H1 (cell line): Measurements from ENCODE around the gene IKZF1. TPM values are rescaled to one million over a fixed set of nuclear protein-coding genes. Genes with fewer than 3 reads are reported as not detected.
A peak's percentile ranks its signal among the peaks of the same experiment; 100 is the strongest.

Experiments
- CTCF ChIA-PET: fragments of 300-600 bp; sonication (Branson Sonifier 250); formaldehyde crosslinking; loops from one replicate; lab custom pipeline; 2021; ENCODE audit not compliant: partially characterized antibody; lab: Charles Lee
- POLR2A ChIA-PET: fragments of 300-600 bp; sonication (Branson Sonifier 250); formaldehyde crosslinking; loops from one replicate; lab custom pipeline; 2021; ENCODE audit warnings: inconsistent platforms; ENCODE audit not compliant: partially characterized antibody; lab: Charles Lee
- DNase-seq, 2 experiments: peaks; one replicate each; pipeline versions ENCODE4 v3.0.0 to v3.0.0-alpha.2; 2010 to 2022; ENCODE audit warnings: low spot score in 2 of 2, low read depth in 1 of 2, mixed read lengths in 1 of 2
- FAIRE-seq: peaks from 2 replicates; lab custom pipeline; 2011; peaks lifted over from hg19 to GRCh38; lab: Jason Lieb, UNC
- H2AFZ ChIP-seq: 2 replicates; pipeline ENCODE4 v1.8.1; 2012; ENCODE audit warnings: low read length, inconsistent platforms
- H2AK5ac ChIP-seq: 2 replicates; pipeline ENCODE4 v1.6.1; 2013; ENCODE audit warnings: low read depth, low read length
- H2BK120ac ChIP-seq: replicated peaks from 2 replicates; pipeline ENCODE3; 2013; ENCODE audit warnings: low read depth, low read length, inconsistent platforms
- H2BK12ac ChIP-seq: 2 replicates; pipeline ENCODE4 v1.6.1; 2013; ENCODE audit warnings: low read depth, low read length
- H2BK15ac ChIP-seq: 2 replicates; pipeline ENCODE4 v1.6.1; 2013; ENCODE audit warnings: low read length
- H2BK20ac ChIP-seq: 2 replicates; pipeline ENCODE4 v1.6.1; 2013; ENCODE audit warnings: low read length
- H2BK5ac ChIP-seq: 2 replicates; pipeline ENCODE4 v1.6.1; 2013; ENCODE audit warnings: low read depth, low read length
- H3K14ac ChIP-seq: 2 replicates; pipeline ENCODE4 v1.6.1; 2013; ENCODE audit warnings: inconsistent platforms; ENCODE audit not compliant: insufficient read length
- H3K18ac ChIP-seq: 2 replicates; pipeline ENCODE4 v1.6.1; 2013; ENCODE audit warnings: low read length; ENCODE audit errors: extremely low read depth
- H3K23ac ChIP-seq: 2 replicates; pipeline ENCODE4 v1.6.1; 2013; ENCODE audit warnings: inconsistent platforms; ENCODE audit not compliant: insufficient read length
- H3K23me2 ChIP-seq: 2 replicates; pipeline ENCODE4 v1.6.1; 2013; ENCODE audit warnings: low read depth, low read length
- H3K27ac ChIP-seq: 2 replicates; pipeline ENCODE4 v1.6.1; 2011; ENCODE audit warnings: low read depth, low read length, inconsistent platforms
- H3K27me3 ChIP-seq, 4 experiments: replicated peaks in 1 of 4; 1 replicate in 1 of 4; 2 replicates in 3 of 4; pipeline versions ENCODE4 v1.6.1 to v1.8.1; 2011 to 2013; ENCODE audit warnings: low read length in 3 of 4, mild to moderate bottlenecking in 3 of 4, inconsistent platforms in 2 of 4, mixed read lengths in 2 of 4, moderate library complexity in 1 of 4; ENCODE audit not compliant: control insufficient read depth in 3 of 4, insufficient read depth in 3 of 4; ENCODE audit errors: extremely low read depth in 1 of 4
- H3K36me3 ChIP-seq, 4 experiments: 2 replicates each; pipeline versions ENCODE4 v1.6.1 to v1.8.1; 2011 to 2013; ENCODE audit warnings: mild to moderate bottlenecking in 4 of 4, low read length in 3 of 4, moderate library complexity in 2 of 4, control low read depth in 1 of 4, inconsistent platforms in 1 of 4; ENCODE audit not compliant: insufficient read depth in 4 of 4, control insufficient read depth in 2 of 4
- H3K4ac ChIP-seq: replicated peaks from 2 replicates; pipeline ENCODE3; 2013; ENCODE audit warnings: low read length, low read depth, mixed read lengths, inconsistent platforms; ENCODE audit not compliant: insufficient read length
- H3K4me1 ChIP-seq, 4 experiments: replicated peaks in 1 of 4; 1 replicate in 1 of 4; 2 replicates in 3 of 4; pipeline versions ENCODE4 v1.6.1 to v1.8.1; 2011 to 2013; ENCODE audit warnings: low read length in 3 of 4, inconsistent platforms in 2 of 4, mixed read lengths in 1 of 4; ENCODE audit not compliant: insufficient read depth in 4 of 4, control insufficient read depth in 3 of 4
- H3K4me2 ChIP-seq, 2 experiments: 2 replicates each; pipeline versions ENCODE4 v1.6.1 to v1.8.1; 2011 to 2013; ENCODE audit warnings: low read depth in 2 of 2, low read length in 2 of 2, control low read depth in 1 of 2, inconsistent platforms in 1 of 2, mild to moderate bottlenecking in 1 of 2; ENCODE audit not compliant: insufficient read depth in 1 of 2
- H3K4me3 ChIP-seq, 4 experiments: fragments of 200-600, 300-600 bp in 1 of 4; sonication (generic), shearing (Covaris generic), sonication (Bioruptor Twin) in 1 of 4; 2 replicates each; pipeline versions ENCODE4 v1.5.1 to v1.8.1; 2011 to 2016; ENCODE audit warnings: low read length in 4 of 4, low read depth in 3 of 4, control low read depth in 2 of 4, inconsistent platforms in 2 of 4, mild to moderate bottlenecking in 2 of 4, mixed read lengths in 1 of 4, moderate library complexity in 1 of 4; ENCODE audit not compliant: insufficient read depth in 2 of 4; ENCODE audit errors: extremely low read depth in 1 of 4
- H3K56ac ChIP-seq: replicated peaks from 2 replicates; pipeline ENCODE3; 2013; ENCODE audit warnings: low read depth, mild to moderate bottlenecking, mixed read lengths, low read length, inconsistent platforms; ENCODE audit not compliant: insufficient read length
- H3K79me1 ChIP-seq: 2 replicates; pipeline ENCODE4 v1.6.1; 2013; ENCODE audit warnings: low read depth, low read length, control low read depth
- H3K79me2 ChIP-seq, 2 experiments: 2 replicates each; pipeline versions ENCODE4 v1.6.1 to v1.8.1; 2012 to 2013; ENCODE audit warnings: low read length in 2 of 2, mild to moderate bottlenecking in 2 of 2, inconsistent platforms in 1 of 2; ENCODE audit not compliant: insufficient read depth in 2 of 2, control insufficient read depth in 1 of 2
- H3K9ac ChIP-seq, 4 experiments: replicated peaks in 1 of 4; 1 replicate in 1 of 4; 2 replicates in 3 of 4; pipeline versions ENCODE4 v1.6.1 to v1.8.1; 2011 to 2013; ENCODE audit warnings: low read depth in 3 of 4, low read length in 3 of 4, control low read depth in 2 of 4, mild to moderate bottlenecking in 2 of 4, moderate library complexity in 2 of 4, inconsistent platforms in 1 of 4; ENCODE audit errors: extremely low read depth in 1 of 4
- H3K9me3 ChIP-seq, 2 experiments: 2 replicates each; pipeline versions ENCODE4 v1.6.1 to v1.8.1; 2012 to 2013; ENCODE audit warnings: mild to moderate bottlenecking in 2 of 2, moderate library complexity in 2 of 2, control low read depth in 1 of 2, inconsistent platforms in 1 of 2, low read depth in 1 of 2, low read length in 1 of 2, mixed read lengths in 1 of 2; ENCODE audit not compliant: insufficient read depth in 2 of 2
- H4K20me1 ChIP-seq, 2 experiments: replicated peaks in 1 of 2; 2 replicates each; pipeline versions ENCODE3 to v1.8.1; 2011 to 2013; ENCODE audit warnings: inconsistent platforms in 2 of 2, low read length in 2 of 2, mild to moderate bottlenecking in 1 of 2; ENCODE audit not compliant: insufficient read depth in 2 of 2, control insufficient read depth in 1 of 2
- H4K5ac ChIP-seq: 2 replicates; pipeline ENCODE4 v1.6.1; 2013; ENCODE audit warnings: low read length, low read depth, mixed read lengths, inconsistent platforms; ENCODE audit not compliant: insufficient read length
- H4K8ac ChIP-seq: 2 replicates; pipeline ENCODE4 v1.8.0; 2013; ENCODE audit warnings: mild to moderate bottlenecking, moderate library complexity, low read length, inconsistent platforms; ENCODE audit not compliant: insufficient read depth; ENCODE audit errors: extremely low read depth
- H4K91ac ChIP-seq: replicated peaks from 2 replicates; pipeline ENCODE3; 2013; ENCODE audit warnings: low read length, mixed read lengths, inconsistent platforms; ENCODE audit not compliant: insufficient read length
- RNF2 ChIP-seq: fragments of 200-900, 300-1000 bp; sonication (generic); IDR thresholded peaks from 2 replicates; pipeline ENCODE4 v1.7.1; 2016; ENCODE audit warnings: borderline replicate concordance, low read depth, mild to moderate bottlenecking, antibody characterized with exemption, low read length; ENCODE audit not compliant: poor library complexity, severe bottlenecking; ENCODE audit errors: missing control alignments
- WGBS, 2 experiments: shearing (Covaris generic) in 1 of 2; methylation state at CpG; one replicate each; pipeline versions ENCODE4 v1.1.6 to v1.1.7; 2013 to 2015; ENCODE audit warnings: low lambda C conversion rate in 2 of 2, mixed read lengths in 2 of 2, inconsistent platforms in 1 of 2, low coverage in 1 of 2, missing lambda C conversion rate in 1 of 2; ENCODE audit not compliant: insufficient replicate concordance in 2 of 2, insufficient coverage in 1 of 2, insufficient read length in 1 of 2; ENCODE audit errors: extremely low coverage in 1 of 2, missing lambda C conversion rate in 1 of 2; 5-methylcytosine and 5-hydroxymethylcytosine counted together
- polyA plus RNA-seq, 7 experiments: library from polyadenylated mRNA; depleted of rRNA in 3 of 7; stranded (reverse) in 5 of 7; unstranded in 2 of 7; fragments of >200 nt in 5 of 7; fragments of 200-250 nt in 2 of 7; gene quantifications; 1 replicate in 5 of 7; 2 replicates in 1 of 7; 4 replicates in 1 of 7; pipeline versions ENCODE4 v1.2.1 to v1.2.3, GENCODE V29; 2011 to 2013; ENCODE audit warnings: missing spikeins in 2 of 7, mixed read lengths in 2 of 7
- total RNA-seq: library from RNA; stranded (reverse); fragmentation: NEBNext Ultra II Directional; extraction: Animal tissue kit (Norgen Biotek cat#: 25700); gene quantifications from 2 replicates; pipeline ENCODE4 v1.2.1, GENCODE V29; 2021

IKZF1 gene
- total and polyA plus RNA-seq, 2 of the 8 experiments (the other 6 are each of a cell fraction or from before 2014, with no cell fraction given) = 0.74 to 1.5 TPM

GRCh38 chr7:50356212-50356944 lies 51.9 kb downstream of the IKZF1 start:
- ChIA-PET CTCF (interaction anchor here (0.9 to 3.0 kb wide), 5 partner anchors 10 to 146 kb away, joined by 3 to 10 read pairs (median 4); no protein-coding TSS in a partner anchor), POLR2A (no interaction called here)
- no peak overlapping the region for H3K27ac ChIP-seq
- H2BK20ac ChIP-seq = no peak overlapping the region
- H4K8ac ChIP-seq = 0 out of 2 replicates have a peak overlapping the region, but pooled peaks have one; percentile 6
- H2BK12ac ChIP-seq = no peak overlapping the region
- no peaks in the 10 kb centered on the region for H4K20me1 ChIP-seq
- no peak overlapping the region for H3K56ac ChIP-seq
- H2AFZ ChIP-seq = no peak overlapping the region
- H3K36me3 ChIP-seq = no peaks in the 10 kb centered on the region
- TF ChIP-seq RNF2 = no peak
- no peaks in the 10 kb centered on the region for H3K9me3 ChIP-seq
- no peaks in the 10 kb centered on the region for H3K23me2 ChIP-seq
- H3K18ac ChIP-seq = no peak overlapping the region
- H3K9ac ChIP-seq = no peak overlapping the region; a peak in 2 of 7 replicates
- WGBS, 2 experiments = 94% methylated on average over 14 of the region's 15 CpGs; no CpG with 5 or more reads in 1 of the 2 experiments
- H3K4me3 ChIP-seq = no peak overlapping the region
- no peak overlapping the region for H2BK15ac ChIP-seq
- H4K5ac ChIP-seq = no peak overlapping the region
- H3K4me2 ChIP-seq = no peak overlapping the region
- no peak overlapping the region for H3K4ac ChIP-seq
- H3K23ac ChIP-seq = no peak overlapping the region
- H2BK5ac ChIP-seq = no peak overlapping the region
- FAIRE-seq (no peak), DNase-seq (no peak)
- no peaks in the 10 kb centered on the region for H3K4me1 ChIP-seq
- no peak overlapping the region for H2AK5ac ChIP-seq
- no peaks in the 10 kb centered on the region for H3K79me2 ChIP-seq
- H3K79me1 ChIP-seq = no peaks in the 10 kb centered on the region
- no peak overlapping the region for H4K91ac ChIP-seq
- no peak overlapping the region for H3K14ac ChIP-seq
- no peaks in the 10 kb centered on the region for H3K27me3 ChIP-seq
- H2BK120ac ChIP-seq = no peak overlapping the region
